ENCODE measurements around the gene PRKAG1.

PRKAG1 gene

DNA sequence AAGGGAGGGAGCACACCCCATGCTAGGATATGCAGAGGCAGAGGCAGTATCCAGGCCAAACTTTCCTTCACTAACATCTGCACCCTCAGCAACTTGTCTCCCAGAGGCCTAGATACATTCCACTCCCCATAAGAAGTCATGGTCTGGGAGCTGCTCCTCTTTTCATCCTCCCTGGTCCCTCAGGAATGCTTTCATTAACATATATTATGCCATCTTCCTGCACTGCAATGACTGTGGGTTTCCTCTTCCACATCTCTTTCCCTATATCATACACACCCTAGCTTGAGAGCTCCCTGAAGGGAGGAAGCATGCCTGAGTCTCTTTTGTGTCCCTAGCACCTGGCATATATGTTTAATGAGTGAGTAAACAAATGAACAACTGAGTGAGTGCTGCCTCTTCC lies 28.0 kb downstream of the PRKAG1 start:
- Histone ChIP-seq H3K4me3 (ENCODE audit: low read length, poor library complexity, severe bottlenecking) (no peak overlapping the region), H2AFZ (ENCODE audit: low read length) (peak overlapping the region; percentile 23; the same call in 1 of the 2 replicates), H3K9me3 (ENCODE audit: insufficient read depth, low read depth, low read length) (no peaks in the 10 kb centered on the region), H3K4me2 (ENCODE audit: low read depth, low read length, poor library complexity, severe bottlenecking) (no peak overlapping the region), H3F3A (ENCODE audit: low read depth) (no peaks in the 10 kb centered on the region), H3K9me2 (replicated peaks; ENCODE audit: low read depth, low read length) (no peaks in the 10 kb centered on the region), H3K79me2 (ENCODE audit: insufficient read depth, low read length) (no peaks in the 10 kb centered on the region), H3K27me3 (ENCODE audit: insufficient read depth, low read length, poor library complexity, severe bottlenecking) (no peaks in the 10 kb centered on the region), H3K9ac (ENCODE audit: low read depth, low read length, poor library complexity, severe bottlenecking) (no peak overlapping the region), H3K4me1 (ENCODE audit: insufficient read depth, low read length, poor library complexity, severe bottlenecking) (peaks cover 2% of the 10 kb centered on the region), H4K20me1 (ENCODE audit: insufficient read depth, low read length, poor library complexity, severe bottlenecking) (no peaks in the 10 kb centered on the region), H3K36me3 (ENCODE audit: insufficient read depth, low read length) (no peaks in the 10 kb centered on the region)
- TF ChIP-seq, protein P1, sequence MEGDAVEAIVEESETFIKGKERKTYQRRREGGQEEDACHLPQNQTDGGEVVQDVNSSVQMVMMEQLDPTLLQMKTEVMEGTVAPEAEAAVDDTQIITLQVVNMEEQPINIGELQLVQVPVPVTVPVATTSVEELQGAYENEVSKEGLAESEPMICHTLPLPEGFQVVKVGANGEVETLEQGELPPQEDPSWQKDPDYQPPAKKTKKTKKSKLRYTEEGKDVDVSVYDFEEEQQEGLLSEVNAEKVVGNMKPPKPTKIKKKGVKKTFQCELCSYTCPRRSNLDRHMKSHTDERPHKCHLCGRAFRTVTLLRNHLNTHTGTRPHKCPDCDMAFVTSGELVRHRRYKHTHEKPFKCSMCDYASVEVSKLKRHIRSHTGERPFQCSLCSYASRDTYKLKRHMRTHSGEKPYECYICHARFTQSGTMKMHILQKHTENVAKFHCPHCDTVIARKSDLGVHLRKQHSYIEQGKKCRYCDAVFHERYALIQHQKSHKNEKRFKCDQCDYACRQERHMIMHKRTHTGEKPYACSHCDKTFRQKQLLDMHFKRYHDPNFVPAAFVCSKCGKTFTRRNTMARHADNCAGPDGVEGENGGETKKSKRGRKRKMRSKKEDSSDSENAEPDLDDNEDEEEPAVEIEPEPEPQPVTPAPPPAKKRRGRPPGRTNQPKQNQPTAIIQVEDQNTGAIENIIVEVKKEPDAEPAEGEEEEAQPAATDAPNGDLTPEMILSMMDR (conservative IDR thresholded peaks at IDR 0.05; ENCODE audit: low read length), result no peak
- no peak for TF ChIP-seq EZH2phosphoT487 (IDR thresholded peaks at IDR 0.05; ENCODE audit: borderline replicate concordance)

DNA sequence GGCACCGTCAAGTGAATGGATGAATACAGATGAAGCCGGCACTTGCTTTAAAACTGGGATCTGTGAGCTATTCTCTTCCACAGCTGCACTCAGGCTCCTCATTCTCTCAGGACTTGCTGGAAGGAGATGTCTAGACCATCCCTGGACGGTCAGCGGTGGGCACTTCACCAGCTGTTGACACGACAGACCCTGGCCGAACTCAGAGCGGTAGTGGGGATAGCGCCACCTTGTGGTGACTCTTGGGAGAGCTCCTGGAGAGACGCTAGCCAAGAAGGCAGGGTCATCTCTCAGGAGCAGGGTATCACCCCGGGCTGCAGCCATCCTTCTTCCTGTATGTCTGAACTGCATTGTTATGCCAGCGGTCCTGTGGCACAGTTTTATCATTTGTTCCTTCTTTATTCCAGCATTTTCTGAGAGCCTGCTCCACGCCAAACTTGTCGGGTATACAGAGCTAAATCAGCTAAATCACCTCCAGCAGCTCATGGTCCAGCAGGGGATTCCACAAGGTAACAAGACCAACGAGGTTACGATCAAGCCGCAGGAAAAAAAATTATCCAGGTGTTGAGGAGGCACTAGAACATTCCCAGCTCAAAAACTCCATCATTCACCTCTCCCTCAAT lies 30.4 kb downstream of the PRKAG1 start:
- Histone ChIP-seq H3F3A (ENCODE audit: low read depth) (no peaks in the 10 kb centered on the region), H3K4me2 (ENCODE audit: low read depth, low read length, poor library complexity, severe bottlenecking) (no peak overlapping the region), H3K9ac (ENCODE audit: low read depth, low read length, poor library complexity, severe bottlenecking) (no peak overlapping the region), H4K20me1 (ENCODE audit: insufficient read depth, low read length, poor library complexity, severe bottlenecking) (no peaks in the 10 kb centered on the region), H3K79me2 (ENCODE audit: insufficient read depth, low read length) (no peaks in the 10 kb centered on the region), H3K36me3 (ENCODE audit: insufficient read depth, low read length) (no peaks in the 10 kb centered on the region), H2AFZ (ENCODE audit: low read length) (peak overlapping the region; percentile 61), H3K4me3 (ENCODE audit: low read length, poor library complexity, severe bottlenecking) (no peak overlapping the region), H3K27me3 (ENCODE audit: insufficient read depth, low read length, poor library complexity, severe bottlenecking) (no peaks in the 10 kb centered on the region), H3K9me3 (ENCODE audit: insufficient read depth, low read depth, low read length) (no peaks in the 10 kb centered on the region), H3K9me2 (replicated peaks; ENCODE audit: low read depth, low read length) (no peaks in the 10 kb centered on the region), H3K4me1 (ENCODE audit: insufficient read depth, low read length, poor library complexity, severe bottlenecking) (peaks cover 2% of the 10 kb centered on the region)
- TF ChIP-seq, protein P1 (conservative IDR thresholded peaks at IDR 0.05; ENCODE audit: low read length), result peak; percentile 96
- no peak for TF ChIP-seq EZH2phosphoT487 (IDR thresholded peaks at IDR 0.05; ENCODE audit: borderline replicate concordance)

GRCh38 chr12:48986720-48987291 lies 31.8 kb downstream of the PRKAG1 start:
- no peak overlapping the region for H3K4me3 ChIP-seq (ENCODE audit: low read length, poor library complexity, severe bottlenecking)
- no peak overlapping the region for H3K9ac ChIP-seq (ENCODE audit: low read depth, low read length, poor library complexity, severe bottlenecking)
- H3K27me3 ChIP-seq (ENCODE audit: insufficient read depth, low read length, poor library complexity, severe bottlenecking), result no peaks in the 10 kb centered on the region
- no peaks in the 10 kb centered on the region for H4K20me1 ChIP-seq (ENCODE audit: insufficient read depth, low read length, poor library complexity, severe bottlenecking)
- no peaks in the 10 kb centered on the region for H3K36me3 ChIP-seq (ENCODE audit: insufficient read depth, low read length)
- H3K4me2 ChIP-seq (ENCODE audit: low read depth, low read length, poor library complexity, severe bottlenecking), result no peak overlapping the region
- no peak for TF ChIP-seq EZH2phosphoT487 (IDR thresholded peaks at IDR 0.05; ENCODE audit: borderline replicate concordance)
- TF ChIP-seq, protein P1 (conservative IDR thresholded peaks at IDR 0.05; ENCODE audit: low read length), result no peak
- no peaks in the 10 kb centered on the region for H3K9me2 ChIP-seq (replicated peaks; ENCODE audit: low read depth, low read length)
- H3K4me1 ChIP-seq (ENCODE audit: insufficient read depth, low read length, poor library complexity, severe bottlenecking), result peaks cover 2% of the 10 kb centered on the region
- no peaks in the 10 kb centered on the region for H3K9me3 ChIP-seq (ENCODE audit: insufficient read depth, low read depth, low read length)
- H3K79me2 ChIP-seq (ENCODE audit: insufficient read depth, low read length), result no peaks in the 10 kb centered on the region
- no peak overlapping the region for H2AFZ ChIP-seq (ENCODE audit: low read length)
- no peaks in the 10 kb centered on the region for H3F3A ChIP-seq (ENCODE audit: low read depth)

Measured in Loucy (cell line).